Stimulated activated CD4-positive, alpha-beta T cell treated with anti-CD3 and anti-CD28 coated beads, Interleukin-1b, Interleukin-23, amount 100 ng/mL, for 4 hours (primary cell): ENCODE results near the gene MEGF11.

ENCODE experiments used
- DNase-seq, 2 donors: peaks; one replicate each; pipeline ENCODE4 v3.0.0-alpha.2; 2020; ENCODE audit warnings: low read depth in 2 of 2

MEGF11 gene

DNA sequence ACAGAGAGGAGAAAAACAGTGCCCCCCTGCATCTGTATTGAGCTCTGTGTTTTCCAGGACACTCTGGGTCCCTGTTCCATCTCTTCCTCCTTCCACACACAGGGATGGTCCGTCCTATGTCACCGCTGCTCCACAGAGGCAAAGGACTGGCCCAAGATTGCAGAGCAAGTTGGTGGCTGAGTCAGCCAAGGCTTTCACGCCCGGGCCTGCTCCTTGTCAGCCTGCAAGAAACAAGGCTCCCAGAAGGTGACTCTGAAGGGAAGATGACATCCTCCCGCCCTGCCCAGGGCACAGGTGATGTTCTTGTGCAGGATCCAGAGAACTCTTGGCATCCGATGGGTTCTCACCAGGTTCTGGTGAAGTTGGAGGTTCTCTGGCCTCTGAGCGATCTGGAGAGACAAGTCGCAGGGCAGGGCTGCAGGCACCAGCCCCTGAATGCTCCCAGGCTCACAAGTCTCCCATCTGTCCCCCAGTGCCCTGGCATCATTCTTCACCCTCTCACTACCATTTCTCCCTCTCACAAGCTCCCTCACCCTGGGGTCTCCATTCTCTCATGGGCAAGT lies 138.6 kb downstream of the MEGF11 start:
- DNase-seq: no peak

DNA sequence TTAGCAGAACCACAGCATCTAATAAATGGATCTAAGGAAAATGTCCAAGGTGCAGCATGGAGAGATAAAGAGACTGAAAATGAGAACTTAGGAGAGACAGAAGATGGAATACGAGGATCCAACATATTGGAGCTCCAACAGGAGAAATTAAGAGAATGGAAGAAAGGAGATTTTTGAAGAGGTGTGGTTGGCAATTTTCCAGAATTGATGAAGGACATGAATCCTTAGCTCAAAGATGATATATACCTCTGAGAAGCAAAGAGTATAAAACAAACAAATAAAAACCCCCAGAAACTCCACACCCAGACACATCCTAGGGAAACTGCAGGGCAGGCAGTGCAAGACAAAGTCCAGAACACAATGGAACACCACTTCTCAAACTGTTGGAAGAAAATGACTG lies 141.2 kb downstream of the MEGF11 start:
- no peak for DNase-seq

GRCh38 chr15:66111363-66111762 lies 142.2 kb downstream of the MEGF11 start:
- no peak for DNase-seq

DNA sequence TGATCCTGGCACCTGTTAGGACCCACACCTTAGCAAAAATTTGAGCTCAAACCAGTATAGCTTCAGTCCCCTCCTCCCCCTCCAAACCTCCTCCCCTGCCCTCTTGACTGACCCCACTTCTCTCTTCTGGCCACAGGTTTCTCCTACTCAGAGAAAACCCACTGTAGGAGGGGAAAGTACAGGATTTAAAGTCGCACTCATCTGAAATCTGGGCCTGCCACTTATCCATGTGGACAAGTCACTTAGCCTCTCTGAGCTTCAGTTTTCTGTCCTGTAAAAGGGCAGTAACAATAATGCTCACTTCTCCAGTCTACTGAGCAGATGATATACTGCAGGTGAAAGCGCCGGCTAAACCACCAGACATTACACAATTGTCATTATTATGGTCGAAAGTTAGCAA lies 142.7 kb downstream of the MEGF11 start:
- no peak for DNase-seq

GRCh38 chr15:66109826-66110225 lies 143.7 kb downstream of the MEGF11 start:
- DNase-seq: no peak

- DNase-seq: no peak
Observed at GRCh38 chr15:66108483-66109265, 144.9 kb downstream of the MEGF11 start.

DNA sequence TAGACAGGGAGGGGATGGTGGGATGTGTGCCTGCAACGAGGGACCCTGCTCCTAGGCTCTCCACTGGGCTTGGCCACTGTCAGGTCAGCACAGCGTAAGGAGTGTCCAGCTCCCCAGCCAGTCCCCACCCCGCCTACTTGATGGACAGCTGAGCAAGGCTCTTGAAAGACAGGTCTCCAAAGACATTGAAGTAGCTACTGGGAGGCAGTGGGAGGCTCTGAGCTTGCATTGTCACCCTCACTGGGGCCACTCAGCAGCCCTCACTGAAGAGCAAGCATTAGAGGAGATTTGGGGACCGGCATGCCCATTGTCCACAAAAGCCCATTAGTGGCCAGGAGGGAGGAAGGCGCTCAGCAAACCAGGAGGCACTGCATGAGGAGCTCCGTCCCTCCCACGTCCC lies 146.5 kb downstream of the MEGF11 start:
- DNase-seq: no peak

DNA sequence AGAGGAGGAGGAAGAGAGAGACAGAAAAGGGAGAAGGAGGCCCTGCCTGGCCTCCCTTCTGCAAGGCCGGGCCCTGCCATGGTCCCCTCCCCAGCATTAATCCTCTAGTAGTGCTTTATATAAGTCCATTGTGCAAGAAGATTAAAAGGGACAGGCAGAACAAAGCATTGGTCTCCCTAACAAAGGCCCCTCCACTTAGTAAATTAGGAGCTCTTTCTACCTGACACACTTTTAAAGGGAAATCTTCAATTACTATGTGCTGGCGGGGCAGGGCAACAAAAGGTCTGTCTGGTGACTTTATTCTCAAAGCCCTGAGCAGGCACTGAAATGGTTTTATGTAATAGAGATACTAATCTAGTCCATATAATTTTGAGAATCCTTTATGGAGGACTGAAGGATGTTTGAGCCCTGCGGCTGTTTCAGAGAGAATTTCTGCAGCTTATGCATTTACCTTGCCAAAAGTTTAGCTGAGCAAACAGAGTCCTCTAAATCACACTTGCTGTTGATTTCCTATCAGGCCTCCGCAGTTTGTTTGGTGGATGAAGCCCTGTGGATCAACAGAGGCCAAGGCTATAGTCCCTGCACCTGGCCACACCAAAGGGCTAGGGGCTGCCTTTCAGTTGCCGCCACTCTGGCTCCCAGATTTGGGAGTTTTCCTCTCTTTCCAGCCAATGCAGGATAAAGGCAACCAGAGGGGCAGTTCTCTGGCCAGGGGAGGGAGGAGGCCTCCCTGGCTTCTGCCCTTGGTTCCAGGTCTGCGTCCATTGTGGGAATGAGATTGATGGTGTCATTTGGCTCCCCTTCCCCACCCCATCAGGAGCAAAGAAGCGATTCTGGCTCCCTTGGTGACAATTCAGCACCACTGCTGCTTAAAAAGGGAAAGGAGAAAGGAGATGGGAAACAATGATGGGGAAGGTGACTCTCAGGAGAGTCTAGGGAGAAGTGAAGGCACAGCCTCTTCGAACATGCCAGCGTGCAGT lies 148.0 kb downstream of the MEGF11 start:
- DNase-seq: no peak

DNA sequence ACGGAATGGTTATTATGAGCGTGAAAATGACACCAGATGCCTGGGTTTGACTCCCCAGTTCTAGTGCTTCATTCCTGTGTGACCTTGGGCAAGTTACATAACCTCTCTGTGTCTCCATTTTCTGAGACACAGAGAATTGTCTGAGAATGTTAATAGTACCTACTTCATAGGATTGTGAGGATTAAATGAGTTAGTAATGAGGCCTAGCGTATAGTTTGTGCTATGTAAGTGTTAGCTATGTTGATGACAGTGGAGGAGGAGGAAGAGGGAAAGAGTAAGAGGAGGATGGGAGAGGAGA lies 150.3 kb downstream of the MEGF11 start:
- DNase-seq: no peak

DNA sequence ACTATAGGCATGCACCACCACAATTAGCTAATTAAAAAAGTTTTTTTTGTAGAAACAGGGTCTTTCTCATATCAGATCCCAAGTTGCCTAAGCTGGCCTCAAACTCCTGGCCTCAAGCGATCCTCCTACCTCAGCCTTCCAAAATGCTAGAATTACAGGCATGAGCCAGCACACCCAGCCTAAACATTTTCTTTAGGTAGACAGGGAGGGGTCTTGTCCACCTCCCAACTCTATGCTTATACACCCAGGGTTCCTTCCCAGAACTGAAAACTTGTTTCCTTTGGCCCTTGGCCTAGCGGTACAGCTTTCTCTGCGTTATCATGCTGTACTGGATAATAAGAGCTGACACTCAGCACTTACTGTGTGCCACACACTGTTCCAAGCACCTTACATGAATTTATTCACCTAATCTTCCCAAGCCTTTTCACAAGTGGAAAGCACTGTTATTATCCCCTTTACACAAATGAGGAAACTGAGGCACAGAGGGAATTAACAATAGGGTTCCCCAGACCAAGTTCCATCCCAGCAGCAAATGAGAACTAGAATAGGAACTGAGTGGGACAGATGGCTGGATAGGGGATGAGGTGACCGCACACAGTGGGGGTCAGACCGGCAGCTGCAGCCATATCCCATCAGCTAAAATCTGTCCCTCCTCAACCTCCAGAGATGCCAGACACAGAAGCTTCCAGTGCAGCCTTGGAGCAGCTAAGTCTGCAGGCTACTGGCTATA lies 150.8 kb downstream of the MEGF11 start:
- no peak for DNase-seq

DNA sequence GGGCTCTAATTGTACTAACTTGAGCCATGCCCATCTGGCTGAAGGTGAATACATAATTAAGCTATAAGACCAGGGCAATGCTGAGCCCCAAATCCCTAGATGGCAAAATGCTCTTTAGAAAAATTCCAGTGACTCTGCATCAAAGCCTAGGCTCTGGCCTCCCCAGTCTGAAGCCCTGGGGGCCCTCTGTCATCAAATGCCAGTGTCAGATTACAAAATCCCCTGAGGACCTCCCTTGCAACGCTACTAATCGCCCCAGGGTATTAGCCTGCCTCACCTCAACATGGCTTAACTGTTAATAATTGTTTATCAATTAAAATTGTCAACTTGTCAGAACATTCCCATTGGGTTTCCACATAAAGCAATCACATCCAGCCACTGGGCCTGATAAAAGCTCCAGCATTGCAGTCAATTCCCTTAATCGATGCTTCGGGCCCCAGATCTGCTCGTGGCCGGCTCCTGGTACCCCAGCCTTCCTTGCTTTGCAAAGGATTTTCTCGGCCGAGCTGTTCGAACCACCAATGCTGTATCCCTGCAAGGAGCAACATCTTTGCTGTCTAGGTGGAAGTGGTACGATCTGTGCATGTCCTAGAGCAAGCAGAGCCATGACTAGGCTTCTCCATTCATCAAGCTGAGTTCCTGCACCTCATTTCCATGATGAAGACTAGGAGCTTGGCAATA lies 151.7 kb downstream of the MEGF11 start:
- no peak for DNase-seq

GRCh38 chr15:66100761-66101160 lies 152.8 kb downstream of the MEGF11 start:
- peak in 1 of 2 donors; percentile 25 for DNase-seq

- DNase-seq: no peak
Observed at GRCh38 chr15:66099950-66100671, 153.4 kb downstream of the MEGF11 start.

GRCh38 chr15:66098022-66098363 lies 155.6 kb downstream of the MEGF11 start:
- DNase-seq: no peak

DNA sequence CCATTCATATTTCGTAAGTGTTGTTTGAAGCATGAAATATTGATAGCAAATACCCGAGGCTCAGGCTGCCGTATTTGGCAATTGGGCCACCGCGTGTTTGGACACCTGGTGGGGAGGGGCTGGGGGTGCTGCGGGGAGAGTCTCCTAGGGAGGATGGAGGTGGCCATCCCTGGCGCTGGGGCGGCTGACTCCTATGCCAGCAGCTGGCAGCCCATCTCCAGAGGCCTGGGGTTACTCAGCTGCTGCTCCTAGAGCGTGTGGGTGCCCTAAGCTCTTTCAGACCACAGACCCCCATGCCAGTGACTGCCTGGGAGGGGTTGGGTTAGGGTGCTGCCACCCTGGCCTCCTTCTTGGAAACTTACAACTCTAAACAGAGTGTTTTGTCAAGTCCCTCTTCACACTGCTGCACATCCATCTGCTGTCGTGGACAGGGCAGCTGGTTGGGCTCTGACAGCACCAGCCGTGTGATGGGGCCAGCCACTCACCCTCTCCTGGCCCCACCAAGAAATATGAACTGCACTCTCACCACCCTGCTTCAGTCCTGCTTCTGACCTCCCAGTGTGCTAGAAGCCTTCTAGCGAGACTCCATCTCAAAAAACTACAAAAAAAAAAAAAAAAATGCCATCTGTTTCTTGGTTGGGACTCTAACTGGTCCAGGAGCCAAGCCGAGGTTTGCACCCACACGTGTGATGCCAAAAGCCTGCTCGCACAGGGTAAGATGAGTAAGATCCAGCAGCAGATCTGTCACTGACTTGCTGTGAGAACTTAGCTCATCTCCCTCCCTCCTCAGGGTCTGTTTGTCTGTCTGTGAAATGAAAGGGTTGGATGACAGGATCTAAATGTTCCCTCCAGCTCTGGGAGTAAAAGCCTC lies 156.2 kb downstream of the MEGF11 start:
- no peak for DNase-seq

DNA sequence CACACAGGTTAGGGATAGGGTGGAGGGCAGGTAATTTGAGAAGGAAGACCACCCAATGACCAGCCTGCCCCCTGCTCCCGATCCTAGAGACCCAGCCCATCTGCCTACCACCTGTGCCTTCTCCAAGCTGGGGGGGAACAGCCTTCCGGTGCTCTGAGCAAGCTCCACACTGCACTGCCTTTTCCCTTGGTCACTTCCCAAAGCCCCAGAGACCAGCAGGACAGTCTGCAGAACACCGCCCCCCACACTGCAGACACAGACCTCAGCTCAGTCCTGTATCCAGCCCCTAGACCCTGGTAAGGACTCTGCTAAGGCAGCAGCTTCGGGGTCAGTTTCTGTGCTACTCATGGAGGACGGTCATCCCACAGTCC lies 156.9 kb downstream of the MEGF11 start:
- no peak for DNase-seq

- DNase-seq: no peak
Observed at GRCh38 chr15:66095871-66096687, 157.5 kb downstream of the MEGF11 start.

DNA sequence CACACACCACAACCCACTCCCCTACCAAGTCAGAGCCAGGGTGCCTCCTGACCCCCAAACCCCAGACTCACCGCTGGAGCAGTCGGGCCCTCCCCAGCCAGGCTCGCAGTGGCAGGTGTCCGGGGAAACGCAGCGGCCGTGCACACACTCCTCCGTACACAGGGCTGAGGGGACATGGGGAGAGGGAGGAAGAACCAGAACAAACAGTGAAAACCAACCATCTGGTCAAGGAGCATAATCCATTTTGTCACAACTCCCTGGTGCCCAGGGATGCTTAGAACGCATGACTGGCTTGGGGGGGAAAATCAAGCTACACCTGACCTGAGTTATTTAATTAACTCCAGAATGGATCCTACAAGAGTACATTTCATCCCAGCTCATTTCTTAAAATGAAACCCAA lies 159.2 kb downstream of the MEGF11 start:
- no peak for DNase-seq
